Prostate gland (tissue), 2 donors: ENCODE measurements around the gene FRK. TPM values are rescaled to one million over a fixed set of nuclear protein-coding genes. Genes with fewer than 3 reads are reported as not detected.

ENCODE experiments used
- DNase-seq: peaks from one replicate; pipeline ENCODE4 v3.0.0-alpha.2; 2019; ENCODE audit warnings: low spot score
- H3K27ac ChIP-seq, 2 donors: fragments of 200-600 bp; sonication (generic); 2 replicates each; pipeline ENCODE4 v1.5.1; 2017 to 2019
- H3K27me3 ChIP-seq: fragments of 200-600 bp; sonication (generic); replicated peaks from 2 replicates; pipeline ENCODE4 v1.5.1; 2019; ENCODE audit not compliant: insufficient read depth
- H3K36me3 ChIP-seq, 2 donors: fragments of 200-600 bp; sonication (generic); 1 replicate in 1 of 2; 2 replicates in 1 of 2; pipeline versions ENCODE4 v1.5.1 to v1.8.1; 2017 to 2019
- H3K4me1 ChIP-seq: fragments of 200-600 bp; sonication (generic); replicated peaks from 2 replicates; pipeline ENCODE4 v1.5.1; 2019
- H3K4me3 ChIP-seq, 2 donors: fragments of 200-600 bp; sonication (generic); 2 replicates each; pipeline ENCODE4 v1.5.1; 2017 to 2019
- H3K9me3 ChIP-seq: fragments of 200-600 bp; sonication (generic); 2 replicates; pipeline ENCODE4 v1.5.1; 2017
- CTCF ChIP-seq, 4 experiments: fragments of 200-600 bp in 2 of 4; fragments of 450-650 bp in 2 of 4; sonication (generic) in 2 of 4; IDR thresholded peaks; 1 replicate in 3 of 4; 2 replicates in 1 of 4; pipeline ENCODE4 v1.5.1; 2016 to 2019; ENCODE audit warnings: antibody characterized with exemption in 4 of 4, mild to moderate bottlenecking in 2 of 4, moderate library complexity in 2 of 4
- POLR2A ChIP-seq: fragments of 450-650 bp; IDR thresholded peaks from one replicate; pipeline ENCODE4 v1.6.1; 2016; ENCODE audit warnings: antibody characterized with exemption, mild to moderate bottlenecking
- POLR2AphosphoS5 ChIP-seq: sonication (generic); formaldehyde crosslinking; IDR thresholded peaks from one replicate; pipeline ENCODE4 v1.6.1; 2017; ENCODE audit warnings: antibody characterized with exemption
- WGBS: methylation state at CpG from one replicate; pipeline ENCODE4 v1.1.5; 2018; 5-methylcytosine and 5-hydroxymethylcytosine counted together
- intact Hi-C: fragments of 100-400 bp; cut with DNase I; formaldehyde crosslinking; loops from one replicate; pipeline ENCODE4 v1.14.2; 2022
- total RNA-seq, 2 donors: library from RNA; depleted of rRNA; stranded (reverse); fragments of >200 nt; gene quantifications; one replicate each; pipeline ENCODE4 v1.1.0, GENCODE V29; 2016

The FRK gene
- total RNA-seq, 2 donors from 2014 or later, result 3.2 to 6.9 TPM

DNA sequence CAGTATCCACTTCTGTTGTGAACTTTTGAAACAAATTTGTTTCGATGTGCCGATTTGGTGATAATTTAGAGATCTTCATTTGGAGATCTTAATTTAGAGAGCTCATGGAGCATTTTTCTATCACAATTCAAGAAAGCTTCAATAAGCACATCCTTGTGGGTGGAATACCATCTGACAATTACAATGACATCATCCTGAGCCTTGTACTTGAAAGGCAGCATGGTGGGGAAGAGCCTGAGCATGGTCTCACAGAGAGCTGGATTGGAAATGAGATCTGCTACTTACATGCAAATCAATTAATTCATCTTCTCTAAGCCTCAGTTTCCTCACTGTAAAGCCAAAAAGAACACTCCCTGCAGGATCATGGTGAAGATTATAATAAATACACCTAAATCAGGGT, 75.9 kb downstream of the FRK start:
- H3K9me3 ChIP-seq, result no peaks in the 10 kb centered on the region
- H3K36me3 ChIP-seq, result no peaks in the 10 kb centered on the region
- no peaks in the 10 kb centered on the region for H3K4me1 ChIP-seq
- H3K4me3 ChIP-seq, result no peak overlapping the region
- no peak overlapping the region for H3K27ac ChIP-seq
- DNase-seq, result no peak
- TF ChIP-seq CTCF (IDR thresholded peaks at IDR 0.05), result no peak
- intact Hi-C loops, result no loop called here
- no peaks in the 10 kb centered on the region for H3K27me3 ChIP-seq
- WGBS, result 100% methylated on average over 2 of the region's 2 CpGs

DNA sequence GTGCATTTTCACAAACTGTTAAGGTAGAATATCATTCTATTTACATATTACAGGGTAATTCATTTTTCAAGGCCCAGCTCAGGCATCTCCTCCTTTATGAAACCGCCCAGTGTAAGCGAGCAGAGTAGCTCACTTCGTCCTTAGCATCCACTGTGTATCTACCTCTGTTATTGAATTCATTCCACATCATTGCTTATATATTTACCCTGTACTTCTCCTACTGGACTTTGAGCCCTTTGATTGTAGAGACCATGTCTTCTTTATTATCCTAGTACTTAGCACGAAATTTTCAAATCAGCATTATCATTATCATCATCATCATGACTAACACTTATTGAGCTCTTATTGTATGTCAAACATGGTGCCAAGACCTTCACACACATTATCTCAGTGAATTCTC, 76.7 kb downstream of the FRK start:
- H3K4me3 ChIP-seq, result no peak overlapping the region
- H3K27ac ChIP-seq, result no peak overlapping the region
- 96% methylated on average over 4 of the region's 4 CpGs for WGBS
- H3K4me1 ChIP-seq, result no peaks in the 10 kb centered on the region
- H3K9me3 ChIP-seq, result no peaks in the 10 kb centered on the region
- TF ChIP-seq POLR2AphosphoS5 (no peak), CTCF (IDR thresholded peaks at IDR 0.05) (no peak), POLR2A (no peak)
- intact Hi-C loops, result no loop called here
- DNase-seq, result no peak
- H3K36me3 ChIP-seq, result no peaks in the 10 kb centered on the region
- H3K27me3 ChIP-seq, result no peaks in the 10 kb centered on the region

GRCh38 chr6:115982453-115982852, 78.2 kb downstream of the FRK start:
- Histone ChIP-seq H3K36me3 (no peaks in the 10 kb centered on the region), H3K9me3 (no peaks in the 10 kb centered on the region), H3K4me1 (no peaks in the 10 kb centered on the region), H3K4me3 (no peak overlapping the region), H3K27ac (no peak overlapping the region), H3K27me3 (no peaks in the 10 kb centered on the region)
- no peak for TF ChIP-seq CTCF (IDR thresholded peaks at IDR 0.05)
- TF ChIP-seq POLR2AphosphoS5, result no peak
- no peak for TF ChIP-seq POLR2A
- WGBS, result 91% methylated on average over 2 of the region's 2 CpGs
- no peak for DNase-seq
- intact Hi-C loops, result no loop called here

GRCh38 chr6:115977220-115977619, 83.5 kb downstream of the FRK start:
- Histone ChIP-seq H3K9me3 (no peaks in the 10 kb centered on the region), H3K27ac (no peak overlapping the region), H3K27me3 (no peaks in the 10 kb centered on the region), H3K36me3 (no peaks in the 10 kb centered on the region), H3K4me3 (no peak overlapping the region), H3K4me1 (no peaks in the 10 kb centered on the region)
- no peak for DNase-seq
- TF ChIP-seq POLR2A (no peak), CTCF (IDR thresholded peaks at IDR 0.05) (no peak), POLR2AphosphoS5 (no peak)
- intact Hi-C loops, result no loop called here
- WGBS, result 45% methylated on average over 2 of the region's 2 CpGs

DNA sequence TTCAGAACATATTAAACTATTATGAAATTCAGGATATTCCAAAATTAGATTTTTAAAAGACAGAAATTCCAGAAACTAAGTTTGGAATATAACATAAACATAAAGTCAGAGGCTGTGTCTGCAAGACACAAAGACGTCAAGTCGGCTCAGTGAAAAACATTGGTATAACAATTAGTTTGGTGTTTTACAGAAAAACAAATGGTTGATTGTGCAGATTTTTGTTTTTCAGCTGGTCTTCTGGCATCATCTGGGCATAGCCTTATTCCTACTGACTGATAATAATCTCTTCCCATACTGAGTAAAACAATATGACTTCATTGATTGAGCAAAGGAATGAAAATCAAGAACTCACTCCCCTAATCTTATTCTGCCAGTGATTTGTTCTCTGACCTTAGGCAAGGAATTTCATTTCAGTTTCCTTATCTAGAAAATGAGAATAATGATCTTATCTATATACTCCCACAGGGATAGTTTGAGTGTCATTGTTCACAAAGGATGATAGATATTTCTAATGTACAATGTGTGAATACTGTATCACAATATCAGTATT, 84.3 kb downstream of the FRK start:
- Histone ChIP-seq H3K4me1 (no peaks in the 10 kb centered on the region), H3K4me3 (no peak overlapping the region)
- no peak for TF ChIP-seq CTCF (IDR thresholded peaks at IDR 0.05)
- TF ChIP-seq POLR2A, result no peak
- no peak for TF ChIP-seq POLR2AphosphoS5

More for the DNA sequence above, 84.3 kb downstream of the FRK start:
- Histone ChIP-seq H3K27me3 (no peaks in the 10 kb centered on the region), H3K9me3 (no peaks in the 10 kb centered on the region), H3K36me3 (no peaks in the 10 kb centered on the region), H3K27ac (no peak overlapping the region)
- no peak for DNase-seq
- intact Hi-C loops, result no loop called here
- WGBS, result 89% methylated on average over 2 of the region's 2 CpGs
